GM19452 (cell line): ENCODE results near the gene MUC20.
"Not testable (repeated sequence)": the region's sequence is repeated elsewhere in the genome, so short reads cannot be mapped to it uniquely, and the experiment has no call there.

ENCODE experiments used
- ATAC-seq: cut with Tn5 transposase; IDR thresholded peaks from one replicate; pipeline ENCODE4 v1.9.1; 2021; ENCODE audit not compliant: unreplicated experiment

Gene MUC20

DNA sequence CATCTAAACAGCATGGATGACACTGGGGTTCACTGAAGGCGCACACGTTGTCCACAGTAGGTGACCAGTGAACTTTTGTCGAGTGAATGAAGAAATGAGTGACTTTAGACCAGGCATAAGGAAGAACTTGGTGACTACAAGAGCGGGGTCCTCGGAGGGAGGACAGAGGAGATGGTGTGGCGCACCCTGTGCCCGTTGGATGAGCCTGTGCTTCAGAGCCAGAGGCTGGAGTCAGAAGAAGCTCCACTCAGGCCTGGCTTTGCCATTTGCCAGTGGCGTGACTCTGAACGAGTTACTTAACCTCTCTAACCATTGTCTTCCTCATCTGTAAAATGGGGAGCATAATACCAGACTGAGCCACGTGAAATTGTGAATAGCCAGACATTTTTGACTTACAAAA is 48.8 kb downstream of the MUC20 start:
- no peak for ATAC-seq

DNA sequence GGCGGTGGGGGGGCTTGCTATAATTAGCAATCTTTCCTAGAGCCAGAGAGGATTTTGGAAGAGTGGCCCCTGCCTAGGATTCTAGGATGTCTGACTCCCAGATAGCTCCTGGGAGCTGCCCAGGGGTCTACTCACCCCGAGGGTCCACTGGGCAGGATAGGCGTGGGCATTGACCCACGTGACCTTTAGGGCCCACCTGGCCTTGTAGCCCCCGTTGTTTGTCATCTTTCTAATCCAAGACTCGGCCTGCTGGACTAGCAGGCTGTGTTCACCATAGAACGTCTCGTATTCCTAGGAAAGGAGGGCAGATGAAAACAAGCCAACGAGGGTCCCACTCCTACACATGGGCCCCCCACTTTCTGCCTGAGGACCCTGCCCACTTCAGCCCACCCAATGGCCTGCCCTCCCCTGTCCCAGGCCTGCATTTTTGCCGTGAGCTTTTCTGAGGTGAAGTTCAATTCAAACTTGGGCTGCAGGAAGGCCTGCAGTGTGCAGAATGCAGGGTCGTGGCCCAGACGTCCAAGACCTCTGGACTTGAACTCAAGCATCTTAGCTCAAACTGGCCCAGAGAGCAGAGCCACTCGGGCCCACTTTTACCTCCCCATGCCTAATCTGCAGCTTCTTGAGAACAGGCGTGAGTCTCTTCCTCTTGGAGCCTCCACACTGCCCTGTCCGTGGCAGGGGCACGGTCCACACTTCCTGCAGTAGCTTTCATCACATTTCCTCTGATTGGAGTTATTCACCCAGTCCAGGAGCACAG is 49.5 kb downstream of the MUC20 start:
- ATAC-seq: no peak

DNA sequence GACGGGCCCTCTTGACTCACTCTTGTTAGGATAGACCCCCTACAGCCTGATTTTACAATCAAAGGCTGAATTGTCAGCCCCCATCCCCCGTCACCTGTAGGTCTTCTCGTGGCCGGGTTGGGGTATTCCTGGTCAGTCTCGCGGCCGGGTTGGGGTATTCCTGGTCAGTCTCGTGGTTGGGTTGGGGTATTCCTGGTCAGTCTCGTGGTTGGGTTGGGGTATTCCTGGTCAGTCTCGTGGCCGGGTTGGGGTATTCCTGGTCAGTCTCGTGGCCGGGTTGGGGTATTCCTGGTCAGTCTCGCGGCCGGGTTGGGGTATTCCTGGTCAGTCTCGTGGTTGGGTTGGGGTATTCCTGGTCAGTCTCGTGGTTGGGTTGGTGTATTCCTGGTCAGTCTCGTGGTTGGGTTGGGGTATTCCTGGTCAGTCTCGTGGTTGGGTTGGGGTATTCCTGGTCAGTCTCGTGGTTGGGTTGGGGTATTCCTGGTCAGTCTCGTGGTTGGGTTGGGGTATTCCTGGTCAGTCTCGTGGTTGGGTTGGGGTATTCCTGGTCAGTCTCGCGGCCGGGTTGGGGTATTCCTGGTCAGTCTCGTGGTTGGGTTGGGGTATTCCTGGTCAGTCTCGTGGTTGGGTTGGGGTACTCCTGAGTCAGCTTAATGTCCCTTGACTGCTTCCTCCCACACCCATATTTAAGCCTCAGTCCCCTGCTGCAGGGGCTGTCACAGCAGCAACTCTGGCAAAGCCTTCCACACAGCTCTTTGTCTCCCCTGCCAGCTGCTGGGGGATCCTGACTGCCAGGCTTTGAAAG is 50.3 kb downstream of the MUC20 start:
- not testable (repeated sequence) for ATAC-seq

DNA sequence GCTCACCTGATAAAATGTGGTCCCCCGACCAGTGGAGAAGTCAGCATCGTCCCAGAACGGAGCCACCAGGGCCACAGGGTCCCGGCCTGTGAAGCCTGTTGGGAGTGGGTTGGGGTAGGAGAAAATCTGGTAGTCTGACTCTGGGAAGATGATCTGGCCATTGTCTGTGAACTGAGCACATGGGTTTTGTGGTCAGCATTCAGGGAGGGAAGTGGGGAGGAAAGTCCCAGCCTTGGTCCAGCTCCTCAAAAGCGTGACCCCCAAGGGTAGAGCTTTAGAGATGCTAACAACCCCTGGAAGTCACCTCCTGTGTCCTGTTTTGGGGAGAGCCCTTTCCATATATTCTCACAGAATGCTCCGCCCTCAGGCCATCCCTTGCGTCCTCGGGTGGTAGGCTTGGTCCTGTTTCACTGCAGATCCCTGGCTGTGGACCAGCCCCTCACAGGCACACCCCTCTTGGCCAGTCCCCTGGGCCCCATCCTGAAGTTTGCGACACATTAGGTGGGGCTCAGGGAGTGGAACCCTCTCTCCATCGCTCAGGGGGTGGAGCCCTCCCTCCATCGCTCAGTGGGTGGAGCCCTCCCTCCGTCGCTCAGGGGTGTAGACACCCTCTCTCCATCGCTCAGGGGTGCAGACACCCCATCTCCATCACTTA is 51.0 kb downstream of the MUC20 start:
- ATAC-seq: no peak

DNA sequence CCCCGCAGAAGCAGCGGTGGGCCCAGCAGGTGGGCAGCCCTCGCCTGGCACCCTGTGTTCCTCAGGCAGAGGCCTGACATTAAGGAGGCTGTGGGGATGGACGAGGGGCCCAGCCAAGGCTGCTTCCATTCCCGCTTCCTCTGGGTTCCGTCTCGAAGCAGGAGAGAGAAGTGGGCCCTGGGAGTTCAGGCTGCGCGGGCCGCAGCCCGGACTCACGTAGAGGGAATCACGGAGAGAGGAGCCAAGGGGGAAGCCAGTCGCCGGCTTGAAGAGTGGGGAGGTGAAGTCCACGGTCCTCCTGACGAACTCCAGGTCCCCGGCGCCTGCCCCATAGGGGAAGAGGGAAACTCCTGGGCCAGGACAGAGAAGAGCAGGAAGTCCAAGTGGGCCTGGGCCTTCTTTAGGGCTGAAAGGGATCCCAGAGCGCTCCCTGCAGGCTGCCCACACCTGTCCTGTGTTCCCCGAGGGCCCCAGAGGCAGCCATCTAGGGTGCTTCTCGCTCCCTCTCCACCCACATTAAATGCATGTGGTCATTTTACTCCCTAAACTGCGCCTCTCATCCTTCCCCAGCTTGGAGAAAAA is 53.3 kb downstream of the MUC20 start:
- no peak for ATAC-seq

DNA sequence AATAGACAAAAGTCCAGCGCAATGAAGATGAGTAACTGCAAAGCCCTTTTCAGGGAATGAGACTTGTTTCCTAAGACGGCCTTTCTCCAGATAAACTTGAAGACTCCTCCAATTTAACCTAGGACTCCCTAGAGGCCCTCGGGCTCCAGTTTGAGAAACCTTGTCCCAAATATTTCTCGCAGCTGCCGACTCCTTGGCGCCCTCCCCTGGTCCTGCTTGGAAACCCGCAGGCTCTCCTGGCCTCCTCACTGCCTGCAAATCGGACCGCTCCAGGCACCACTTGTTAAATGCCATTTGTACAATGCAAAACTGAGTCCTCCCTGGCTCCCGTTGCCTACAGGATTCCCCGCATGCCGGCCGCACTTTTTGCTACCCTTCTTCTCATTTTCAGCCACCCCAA is 54.1 kb downstream of the MUC20 start:
- ATAC-seq: no peak

DNA sequence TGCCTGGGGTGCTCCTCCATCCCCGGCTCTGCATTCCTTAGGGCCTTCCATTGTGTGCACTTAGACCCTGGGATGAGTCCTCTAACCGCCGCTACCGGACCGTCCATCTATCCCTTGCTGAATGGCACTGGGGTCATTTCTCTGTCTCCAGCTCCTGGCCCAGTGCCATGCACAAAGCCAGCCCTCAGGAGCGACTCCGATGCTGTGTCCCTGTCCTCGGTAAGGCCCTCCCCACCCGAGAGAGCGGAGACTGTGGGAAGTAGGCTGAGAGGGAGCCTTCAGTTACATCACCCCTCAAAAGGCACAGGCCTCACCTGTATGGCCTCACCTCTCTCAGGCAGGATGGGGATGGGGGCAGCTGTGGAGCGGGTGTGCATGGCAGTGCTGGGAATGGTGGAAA is 57.2 kb downstream of the MUC20 start:
- ATAC-seq: no peak

DNA sequence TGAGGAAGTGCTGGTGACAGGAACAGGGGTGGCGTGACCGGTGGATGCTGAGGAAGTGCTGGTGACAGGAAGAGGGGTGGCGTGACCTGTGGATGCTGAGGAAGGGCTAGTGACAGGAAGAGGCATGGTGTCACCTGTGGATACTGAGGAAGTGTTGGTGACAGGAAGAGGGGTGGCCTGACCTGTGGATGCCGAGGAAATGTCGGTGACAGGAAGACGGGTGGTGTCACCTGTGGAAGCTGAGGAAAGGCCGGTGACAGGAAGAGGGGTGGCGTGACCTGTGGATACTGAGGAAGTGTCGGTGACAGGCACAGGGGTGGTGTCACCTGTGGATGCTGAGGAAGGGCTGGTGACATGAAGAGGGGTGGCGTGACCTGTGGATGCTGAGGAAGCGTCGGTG is 60.5 kb downstream of the MUC20 start:
- not testable (repeated sequence) for ATAC-seq
